Measurements from ENCODE around the gene RPS5. TPM values are rescaled to one million over a fixed set of nuclear protein-coding genes. Genes with fewer than 3 reads are reported as not detected.

The RPS5 gene
- total RNA-seq, 1 donor from 2014 or later, result 1,982 TPM

DNA sequence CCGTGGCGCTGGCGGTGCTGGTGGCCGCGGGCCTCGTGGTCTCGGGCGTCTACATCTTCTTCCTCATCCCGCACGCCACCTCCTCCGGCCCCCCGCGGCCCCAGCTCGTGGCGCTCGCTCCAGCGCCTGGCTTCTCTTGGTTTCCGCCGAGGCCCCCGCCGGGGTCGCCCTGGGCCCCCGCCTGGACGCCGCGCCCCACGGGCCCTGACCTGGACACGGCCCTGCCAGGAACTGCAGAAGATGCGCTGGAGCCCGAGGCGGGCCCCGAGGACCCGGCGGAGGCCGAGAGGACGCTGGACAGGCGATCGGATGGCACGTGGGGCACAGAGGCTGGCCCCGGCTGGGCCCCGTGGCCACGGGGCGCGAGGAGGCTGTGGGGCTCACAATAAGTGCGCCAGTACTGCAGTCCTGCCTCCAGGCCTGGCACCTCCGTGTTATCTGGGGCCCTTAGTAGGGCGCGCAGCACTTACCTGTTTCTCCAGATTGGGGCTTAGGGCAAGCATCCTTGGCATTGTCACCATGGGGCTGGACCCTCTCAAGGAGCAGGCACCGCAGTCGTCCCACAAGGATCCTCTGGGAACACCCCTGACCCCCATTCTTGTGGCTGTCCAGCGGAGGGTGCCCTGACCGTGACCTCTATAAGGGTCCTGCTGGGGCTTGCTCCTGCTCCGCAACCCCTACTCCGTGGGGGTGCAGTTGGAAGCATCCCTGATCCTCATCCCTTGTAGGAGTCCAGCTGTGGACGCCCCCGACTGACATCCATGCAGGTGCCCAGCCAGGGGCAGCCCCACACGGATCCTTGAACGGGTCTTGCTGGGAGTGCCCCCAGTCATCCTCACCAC lies 9.8 kb downstream of the RPS5 start:
- H3K4me1 Mint-ChIP-seq, result peaks cover 16% of the 10 kb centered on the region
- no peaks in the 10 kb centered on the region for H3K9me3 Mint-ChIP-seq
- no peak overlapping the region for H3K4me3 Mint-ChIP-seq
- CTCF ChIA-PET, result no interaction called here
- ATAC-seq (ENCODE audit: low read depth) (no peak), DNase-seq (no peak)
- H3K36me3 Mint-ChIP-seq (ENCODE audit: low read depth), result peaks cover 36% of the 10 kb centered on the region
- TF ChIP-seq CTCF (IDR thresholded peaks at IDR 0.05), result no peak
- H3K27ac Mint-ChIP-seq, result no peak overlapping the region
- H3K27me3 Mint-ChIP-seq, result peaks cover 7% of the 10 kb centered on the region
- POLR2A ChIA-PET, result interaction anchor here (1.3 kb wide), 1 partner anchor 10 kb away, joined by 3 read pairs; the partner anchor contains the start of gene RPS5
- intact Hi-C loops (cut with micrococcal nuclease), result no loop called here

DNA sequence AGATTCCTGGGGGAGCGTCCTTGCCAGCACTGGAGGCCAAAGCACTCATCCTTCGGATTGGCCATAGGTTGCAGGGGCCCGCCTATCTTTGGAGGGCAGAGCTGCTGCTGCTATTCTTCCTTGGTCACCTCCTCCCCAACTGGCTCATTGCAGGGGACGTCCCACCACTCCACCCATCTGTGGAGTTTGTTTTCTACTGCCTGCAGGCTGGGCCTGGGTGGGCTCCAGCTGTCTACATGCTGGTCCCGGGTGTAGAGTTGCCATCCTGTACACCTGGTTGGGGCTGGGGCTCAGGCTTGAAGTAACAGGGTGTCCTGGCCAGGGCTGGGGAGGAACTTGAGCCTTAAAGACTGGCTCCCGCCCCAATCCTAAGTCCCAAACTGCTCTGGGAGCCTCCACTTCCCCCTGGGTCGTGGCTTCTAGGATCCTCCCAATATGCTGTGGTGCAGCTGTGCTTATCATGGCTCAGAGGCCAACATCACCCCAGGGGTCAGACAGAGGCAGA lies 10.5 kb downstream of the RPS5 start:
- no peak overlapping the region for H3K27ac Mint-ChIP-seq
- ChIA-PET POLR2A (no interaction called here), CTCF (no interaction called here)
- no peak overlapping the region for H3K4me3 Mint-ChIP-seq
- H3K9me3 Mint-ChIP-seq, result no peaks in the 10 kb centered on the region
- no peak for DNase-seq
- intact Hi-C loops (cut with micrococcal nuclease), result no loop called here
- H3K4me1 Mint-ChIP-seq, result peaks cover 16% of the 10 kb centered on the region
- ATAC-seq (ENCODE audit: low read depth), result no peak
- peaks cover 7% of the 10 kb centered on the region for H3K27me3 Mint-ChIP-seq
- peaks cover 30% of the 10 kb centered on the region for H3K36me3 Mint-ChIP-seq (ENCODE audit: low read depth)
- TF ChIP-seq CTCF (IDR thresholded peaks at IDR 0.05), result no peak

- Mint-ChIP-seq H3K27ac (no peak overlapping the region), H3K27me3 (peaks cover 7% of the 10 kb centered on the region), H3K36me3 (ENCODE audit: low read depth) (peaks cover 25% of the 10 kb centered on the region), H3K4me3 (no peak overlapping the region), H3K4me1 (peaks cover 16% of the 10 kb centered on the region), H3K9me3 (no peaks in the 10 kb centered on the region)
- intact Hi-C loops (cut with micrococcal nuclease), result no loop called here
- POLR2A ChIA-PET, result no interaction called here
- no peak for ATAC-seq (ENCODE audit: low read depth)
- CTCF ChIA-PET, result no interaction called here
- DNase-seq, result no peak
- no peak for TF ChIP-seq CTCF (IDR thresholded peaks at IDR 0.05)
These were observed 11.0 kb downstream of the RPS5 start for GRCh38 chr19:58398087-58398486.

- ATAC-seq (ENCODE audit: low read depth), result no peak
- CTCF ChIA-PET, result no interaction called here
- peaks cover 16% of the 10 kb centered on the region for H3K4me1 Mint-ChIP-seq
These were observed 11.5 kb downstream of the RPS5 start for GRCh38 chr19:58398545-58398944.

More at GRCh38 chr19:58398545-58398944, 11.5 kb downstream of the RPS5 start:
- no peak for DNase-seq
- no peak overlapping the region for H3K4me3 Mint-ChIP-seq
- no peak overlapping the region for H3K27ac Mint-ChIP-seq
- POLR2A ChIA-PET, result no interaction called here
- intact Hi-C loops (cut with micrococcal nuclease), result no loop called here
- peaks cover 7% of the 10 kb centered on the region for H3K27me3 Mint-ChIP-seq
- H3K9me3 Mint-ChIP-seq, result no peaks in the 10 kb centered on the region
- TF ChIP-seq CTCF (IDR thresholded peaks at IDR 0.05), result no peak
- H3K36me3 Mint-ChIP-seq (ENCODE audit: low read depth), result peaks cover 20% of the 10 kb centered on the region

All from activated B cell treated with CpG ODN at 0.5 μM for 24 hours (primary cell).